ENCODE data around the gene SH3GLB1. TPM values are rescaled to one million over a fixed set of nuclear protein-coding genes. Genes with fewer than 3 reads are reported as not detected.
A peak's percentile ranks its signal among the peaks of the same experiment; 100 is the strongest.

Gene SH3GLB1
- total and polyA plus RNA-seq, 2 of the 4 experiments (the other 2 are of a cell fraction), result 22.2 to 36.5 TPM

DNA sequence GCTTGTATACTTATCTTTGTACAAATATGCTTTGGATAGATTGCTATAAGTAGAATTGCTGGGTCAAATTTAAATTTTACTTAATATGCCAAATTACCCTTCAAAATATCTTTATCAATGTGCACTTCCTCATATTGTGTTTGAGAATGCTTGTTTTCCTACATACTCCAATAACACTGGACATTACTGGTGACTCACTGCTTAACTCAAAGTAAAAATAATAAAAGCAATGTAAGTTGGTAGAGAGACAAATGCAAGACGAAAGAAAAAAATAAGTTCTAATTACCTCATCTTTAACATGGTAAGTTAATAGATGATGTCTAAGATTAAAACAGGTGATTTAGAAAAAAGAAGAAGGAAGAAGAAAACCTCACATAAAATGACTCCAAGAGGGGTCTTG, 7.9 kb upstream of the SH3GLB1 start:
- BruUV-seq (replicated peaks), result no TSS peak
- Histone ChIP-seq H3K27ac (ENCODE audit: insufficient read depth, low read length) (no peak overlapping the region), H2AK5ac (ENCODE audit: low read depth, low read length) (no peak overlapping the region), H3K9ac (ENCODE audit: low read depth, low read length) (no peak overlapping the region), H2AK9ac (replicated peaks; ENCODE audit: low read depth, low read length, poor library complexity) (no peak overlapping the region), H3K4me2 (ENCODE audit: low read depth, low read length) (no peak overlapping the region), H3K27me3 (ENCODE audit: control insufficient read depth, insufficient read depth, low read length) (peaks cover 7% of the 10 kb centered on the region), H3K4ac (ENCODE audit: low read depth, low read length) (no peak overlapping the region), H3K4me3 (ENCODE audit: insufficient read depth, low read depth, low read length) (no peak overlapping the region), H3K23ac (ENCODE audit: low read depth, low read length) (no peak overlapping the region), H3K36me3 (ENCODE audit: control insufficient read depth, insufficient read depth, low read length) (no peaks in the 10 kb centered on the region), H2AFZ (replicated peaks; ENCODE audit: low read length, poor library complexity) (no peak overlapping the region), H3K9me1 (ENCODE audit: insufficient read depth, low read length) (no peaks in the 10 kb centered on the region), H3K79me1 (ENCODE audit: low read depth in 1 of 2, low read length in 2 of 2) (no peaks in the 10 kb centered on the region), H4K8ac (ENCODE audit: low read depth in 2 of 2, low read length in 2 of 2) (no peak overlapping the region), H3K14ac (replicated peaks; ENCODE audit: low read depth, low read length) (no peak overlapping the region), H4K5ac (ENCODE audit: low read depth, low read length) (no peak overlapping the region), H4K91ac (ENCODE audit: insufficient read depth, low read depth, low read length) (no peak overlapping the region), H4K20me1 (ENCODE audit: insufficient read depth, low read length) (no peaks in the 10 kb centered on the region), H3K9me3 (ENCODE audit: control insufficient read depth, insufficient read depth, low read length) (no peaks in the 10 kb centered on the region), H3K4me1 (ENCODE audit: control insufficient read depth, insufficient read depth, low read length) (no peaks in the 10 kb centered on the region), H3K56ac (ENCODE audit: extremely low read depth, insufficient read depth, low read length) (no peak overlapping the region), H2BK5ac (ENCODE audit: low read depth, low read length, poor library complexity, severe bottlenecking) (no peak overlapping the region), H2BK120ac (ENCODE audit: low read depth, low read length) (no peak overlapping the region), H2BK15ac (ENCODE audit: low read depth, low read length) (no peak overlapping the region), H3K18ac (ENCODE audit: low read depth, low read length) (no peak overlapping the region), H2BK20ac (ENCODE audit: low read depth, low read length) (no peak overlapping the region)
- DNase-seq (peak; percentile 28), ATAC-seq (ENCODE audit: low read depth) (no peak; the same call in 1 of the 2 replicates)
- ChIA-PET CTCF (no interaction called here), POLR2A (ENCODE audit: unreplicated experiment) (no interaction called here)
- WGBS, 2 experiments (ENCODE audit: extremely low coverage in 2 of 2, insufficient read length in 1 of 2), result no CpG with 5 or more reads among the region's 1 CpG
- TF ChIP-seq FOS (IDR thresholded peaks at IDR 0.05; ENCODE audit: low read depth, low read length) (no peak), RCOR1 (IDR thresholded peaks at IDR 0.05; ENCODE audit: insufficient replicate concordance, low read length) (no peak), MXI1 (IDR thresholded peaks at IDR 0.05; ENCODE audit: borderline replicate concordance, low read depth, low read length) (no peak), CHD1 (IDR thresholded peaks at IDR 0.05; ENCODE audit: low read depth, low read length) (no peak), MAZ (IDR thresholded peaks at IDR 0.05; ENCODE audit: borderline replicate concordance, low read depth, low read length) (no peak)
- TF ChIP-seq, protein P1, sequence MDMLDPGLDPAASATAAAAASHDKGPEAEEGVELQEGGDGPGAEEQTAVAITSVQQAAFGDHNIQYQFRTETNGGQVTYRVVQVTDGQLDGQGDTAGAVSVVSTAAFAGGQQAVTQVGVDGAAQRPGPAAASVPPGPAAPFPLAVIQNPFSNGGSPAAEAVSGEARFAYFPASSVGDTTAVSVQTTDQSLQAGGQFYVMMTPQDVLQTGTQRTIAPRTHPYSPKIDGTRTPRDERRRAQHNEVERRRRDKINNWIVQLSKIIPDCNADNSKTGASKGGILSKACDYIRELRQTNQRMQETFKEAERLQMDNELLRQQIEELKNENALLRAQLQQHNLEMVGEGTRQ (IDR thresholded peaks at IDR 0.05; ENCODE audit: low read depth, low read length), result no peak
- intact Hi-C loops (cut with micrococcal nuclease) (no loop called here), dilution Hi-C loops (cut with HindIII; ENCODE audit: low sequenced_read_pairs, unreplicated experiment) (no loop called here), in situ Hi-C loops (cut with MboI; ENCODE audit: low sequenced_read_pairs) (no loop called here)
